Aorta (tissue), 5 donors: Measurements from ENCODE around the gene MRPL21. TPM values are rescaled to one million over a fixed set of nuclear protein-coding genes. Genes with fewer than 3 reads are reported as not detected.
A peak's percentile ranks its signal among the peaks of the same experiment; 100 is the strongest.

Experiments
- ATAC-seq: fragments of 200-7000 bp; cut with Tn5 transposase; one replicate; pipeline ENCODE4 v1.9.1; 2022; ENCODE audit warnings: moderate library complexity; ENCODE audit not compliant: low FRiP score
- DNase-seq, 2 donors: peaks; one replicate each; pipeline ENCODE4 v3.0.0-alpha.2; 2020
- H3K27ac ChIP-seq, 2 donors: one replicate each; pipeline ENCODE4 v1.5.1; 2013; ENCODE audit warnings: low read length in 2 of 2, mild to moderate bottlenecking in 2 of 2, moderate library complexity in 2 of 2, control low read depth in 1 of 2, inconsistent platforms in 1 of 2, low read depth in 1 of 2
- H3K27me3 ChIP-seq, 2 donors: one replicate each; pipeline ENCODE4 v1.6.1; 2013; ENCODE audit warnings: control low read depth in 1 of 2, low read length in 1 of 2, mild to moderate bottlenecking in 1 of 2, moderate library complexity in 1 of 2; ENCODE audit not compliant: insufficient read depth in 2 of 2, control insufficient read depth in 1 of 2
- H3K36me3 ChIP-seq, 2 donors: one replicate each; pipeline ENCODE4 v1.6.1; 2013; ENCODE audit warnings: control low read depth in 1 of 2, low read length in 1 of 2, mild to moderate bottlenecking in 1 of 2; ENCODE audit not compliant: insufficient read depth in 2 of 2, control insufficient read depth in 1 of 2
- H3K4me1 ChIP-seq, 2 donors: one replicate each; pipeline ENCODE4 v1.6.1; 2013; ENCODE audit warnings: low read length in 2 of 2, control low read depth in 1 of 2, mild to moderate bottlenecking in 1 of 2, moderate library complexity in 1 of 2; ENCODE audit not compliant: insufficient read depth in 2 of 2, control insufficient read depth in 1 of 2
- H3K4me3 ChIP-seq, 2 donors: one replicate each; pipeline ENCODE4 v1.5.1; 2013; ENCODE audit warnings: low read length in 2 of 2, control low read depth in 1 of 2, mild to moderate bottlenecking in 1 of 2
- H3K9me3 ChIP-seq: one replicate; pipeline ENCODE4 v1.6.1; 2013; ENCODE audit warnings: mild to moderate bottlenecking, low read length; ENCODE audit not compliant: control insufficient read depth
- WGBS, 2 donors: extraction: QIAGEN DNeasy Blood & Tissue Kit; methylation state at CpG; one replicate each; pipeline ENCODE4 v1.1.7; 2013; 5-methylcytosine and 5-hydroxymethylcytosine counted together
- intact Hi-C, 2 donors: fragments of 100-400 bp; cut with DNase I; formaldehyde crosslinking; loops; one replicate each; pipeline versions ENCODE4 v1.14.2 to v1.15.0; 2022
- polyA plus RNA-seq, 2 donors: library from polyadenylated mRNA; stranded (reverse); fragments of 200-250 nt; gene quantifications; one replicate each; pipeline ENCODE4 v1.2.3, GENCODE V29; 2013
- total RNA-seq, 2 donors: library from RNA; stranded (reverse); fragmentation: NEBNext Ultra II Directional; extraction: Animal tissue kit (Norgen Biotek cat#: 25700); gene quantifications; one replicate each; pipeline ENCODE4 v1.2.1, GENCODE V29; 2021
- donor health status: healthy with polysubstance abuse.
- donor health status: Bipolar disorder and iron deficiency.
- donor health status: DM: no; HTN: no; CAD: no.
- donor health status: DM: no; HTN: no; CAD: no.
- donor health status: DM: yes; HTN: yes; CAD: no.

MRPL21 gene
- total and polyA plus RNA-seq, 4 donors: 31.7 to 69.7 (median 44.3) TPM

DNA sequence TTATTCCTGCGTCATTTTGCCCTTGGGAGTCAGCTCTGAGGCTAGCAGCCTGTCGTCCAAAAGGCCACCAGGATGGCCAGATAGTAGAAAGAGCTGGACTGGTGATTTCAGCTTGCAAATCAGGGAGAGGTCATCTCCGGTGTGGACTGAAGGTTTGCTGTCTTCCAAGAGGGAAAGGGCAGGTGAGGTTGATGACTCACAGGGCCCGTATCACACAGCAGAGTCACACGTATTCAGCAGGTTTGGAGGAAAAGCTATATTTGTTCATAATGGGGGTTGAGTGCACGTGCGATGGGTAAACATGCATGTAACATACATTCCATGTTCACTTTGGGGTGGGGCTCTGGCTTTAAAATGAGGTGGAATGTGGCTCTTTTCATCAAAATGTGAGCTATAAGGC, 25.6 kb downstream of the MRPL21 start:
- ATAC-seq (no peak), DNase-seq (no peak)
- Histone ChIP-seq H3K27me3 (no peaks in the 10 kb centered on the region), H3K36me3 (no peaks in the 10 kb centered on the region), H3K27ac (no peak overlapping the region), H3K4me1 (peaks cover 0 to 8% of the 10 kb centered on the region in 2 donors), H3K9me3 (no peaks in the 10 kb centered on the region), H3K4me3 (no peak overlapping the region)
- intact Hi-C loops: no loop called here
- WGBS, 2 donors: 86 to 90% methylated on average over 7 of the region's 7 CpGs

DNA sequence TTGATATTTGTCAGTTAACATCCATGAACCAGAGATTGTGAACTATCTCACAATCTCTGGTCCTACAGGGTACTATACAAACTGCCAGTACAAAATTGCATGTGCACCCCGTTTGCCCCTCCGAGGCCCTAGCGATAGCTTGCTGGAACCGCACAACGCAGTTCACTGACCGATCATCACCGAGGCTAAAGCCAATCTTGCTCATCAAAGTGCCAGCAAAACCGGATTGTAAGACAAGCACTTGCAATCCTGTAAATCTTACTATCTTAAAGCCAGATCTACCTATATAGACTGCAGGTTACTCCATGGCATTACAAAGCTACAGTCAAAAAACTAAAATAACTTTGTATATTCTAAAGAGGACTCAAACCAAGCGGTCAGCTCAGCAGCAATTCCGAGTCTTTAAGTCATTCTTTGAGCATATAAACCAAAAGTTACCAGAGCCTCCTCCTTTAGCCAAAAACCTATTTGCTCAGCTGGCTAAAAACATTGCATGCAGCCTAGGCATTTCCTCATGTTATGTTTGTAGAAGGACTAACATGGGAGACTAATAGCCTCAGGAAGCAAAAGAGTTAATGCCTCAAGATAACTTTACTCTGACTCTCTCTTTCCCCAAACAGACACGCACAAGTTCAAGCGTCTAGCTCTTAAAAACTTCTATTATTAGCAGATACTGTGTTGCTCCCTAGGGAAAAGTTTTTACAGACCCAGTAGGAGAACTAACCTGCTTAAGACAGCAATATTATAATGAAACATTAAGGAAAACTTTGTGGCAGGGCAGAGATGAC, 31.2 kb downstream of the MRPL21 start:
- peaks cover 3 to 18% of the 10 kb centered on the region in 2 donors for H3K4me1 ChIP-seq
- no peaks in the 10 kb centered on the region for H3K27me3 ChIP-seq
- DNase-seq (no peak), ATAC-seq (no peak)
- intact Hi-C loops: no loop called here
- H3K4me3 ChIP-seq: no peak overlapping the region
- H3K9me3 ChIP-seq: no peaks in the 10 kb centered on the region
- WGBS, 2 donors: 2 to 9% methylated on average over 12 of the region's 12 CpGs
- H3K27ac ChIP-seq: peak overlapping the region; percentile 47 to 50
- no peaks in the 10 kb centered on the region for H3K36me3 ChIP-seq

- DNase-seq (no peak), ATAC-seq (peak; percentile 39)
- Histone ChIP-seq H3K27ac (peak overlapping the region in 1 of 2 donors; percentile 69), H3K9me3 (no peaks in the 10 kb centered on the region), H3K4me1 (peaks cover 3 to 18% of the 10 kb centered on the region in 2 donors), H3K4me3 (peak overlapping the region in 1 of 2 donors; percentile 30), H3K27me3 (no peaks in the 10 kb centered on the region), H3K36me3 (no peaks in the 10 kb centered on the region)
- intact Hi-C loops: no loop called here
- WGBS, 2 donors: 10 to 14% methylated on average over 9 of the region's 9 CpGs
Measured at GRCh38 chr11:68870470-68870869, 33.2 kb downstream of the MRPL21 start.

DNA sequence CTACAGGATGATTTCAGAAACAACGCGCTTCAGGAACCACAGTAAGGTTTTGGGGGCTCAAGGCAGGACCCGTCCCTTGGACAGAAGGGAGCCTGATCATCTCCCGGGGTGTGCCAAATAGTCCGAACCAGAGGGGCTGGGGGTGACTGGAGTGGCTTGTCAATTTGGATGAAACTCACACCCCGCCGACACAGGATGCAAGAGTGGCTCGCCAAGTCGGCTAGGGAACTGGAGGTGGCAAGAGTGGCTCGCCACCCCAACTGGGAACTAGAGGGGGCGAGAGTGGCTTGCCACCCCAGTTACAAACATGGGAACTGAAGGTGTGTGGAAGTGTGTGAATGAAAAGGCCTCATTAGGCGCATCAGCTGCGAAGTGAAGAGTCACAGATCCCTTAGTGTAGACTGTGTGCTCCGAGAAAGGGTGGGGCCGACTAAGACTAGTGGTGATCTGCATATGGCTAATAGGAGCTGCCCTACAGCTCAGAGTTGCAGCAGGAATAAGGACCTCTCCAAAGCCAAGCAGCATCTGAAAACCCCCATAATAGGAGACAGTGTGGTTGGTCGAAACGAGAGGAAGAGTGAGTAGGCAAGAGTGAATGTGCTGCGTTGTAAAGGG, 35.3 kb downstream of the MRPL21 start:
- DNase-seq: no peak
- no peaks in the 10 kb centered on the region for H3K36me3 ChIP-seq
- H3K4me1 ChIP-seq: peaks cover 3 to 12% of the 10 kb centered on the region in 2 donors
- H3K27ac ChIP-seq: no peak overlapping the region
- intact Hi-C loops: no loop called here
- no peaks in the 10 kb centered on the region for H3K9me3 ChIP-seq
- no peaks in the 10 kb centered on the region for H3K27me3 ChIP-seq
- ATAC-seq: no peak
- WGBS, 2 donors: 87 to 88% methylated on average over 18 of the region's 18 CpGs
- no peak overlapping the region for H3K4me3 ChIP-seq

GRCh38 chr11:68867066-68867465, 36.6 kb downstream of the MRPL21 start:
- no peak overlapping the region for H3K4me3 ChIP-seq
- intact Hi-C loops: no loop called here
- no peak overlapping the region for H3K27ac ChIP-seq
- ATAC-seq (no peak), DNase-seq (no peak)
- H3K36me3 ChIP-seq: no peaks in the 10 kb centered on the region
- H3K9me3 ChIP-seq: no peaks in the 10 kb centered on the region
- H3K27me3 ChIP-seq: no peaks in the 10 kb centered on the region
- WGBS, 2 donors: 15 to 19% methylated on average over 6 of the region's 6 CpGs
- peaks cover 3 to 8% of the 10 kb centered on the region in 2 donors for H3K4me1 ChIP-seq

GRCh38 chr11:68865241-68865640, 38.4 kb downstream of the MRPL21 start:
- Histone ChIP-seq H3K36me3 (no peaks in the 10 kb centered on the region), H3K27ac (no peak overlapping the region), H3K9me3 (no peaks in the 10 kb centered on the region), H3K4me1 (peaks cover 0 to 3% of the 10 kb centered on the region in 2 donors), H3K4me3 (no peak overlapping the region), H3K27me3 (no peaks in the 10 kb centered on the region)
- ATAC-seq: no peak
- 95 to 96% methylated on average over 9 to 11 of the region's 11 CpGs for WGBS, 2 donors
- intact Hi-C loops: no loop called here
- DNase-seq: no peak

DNA sequence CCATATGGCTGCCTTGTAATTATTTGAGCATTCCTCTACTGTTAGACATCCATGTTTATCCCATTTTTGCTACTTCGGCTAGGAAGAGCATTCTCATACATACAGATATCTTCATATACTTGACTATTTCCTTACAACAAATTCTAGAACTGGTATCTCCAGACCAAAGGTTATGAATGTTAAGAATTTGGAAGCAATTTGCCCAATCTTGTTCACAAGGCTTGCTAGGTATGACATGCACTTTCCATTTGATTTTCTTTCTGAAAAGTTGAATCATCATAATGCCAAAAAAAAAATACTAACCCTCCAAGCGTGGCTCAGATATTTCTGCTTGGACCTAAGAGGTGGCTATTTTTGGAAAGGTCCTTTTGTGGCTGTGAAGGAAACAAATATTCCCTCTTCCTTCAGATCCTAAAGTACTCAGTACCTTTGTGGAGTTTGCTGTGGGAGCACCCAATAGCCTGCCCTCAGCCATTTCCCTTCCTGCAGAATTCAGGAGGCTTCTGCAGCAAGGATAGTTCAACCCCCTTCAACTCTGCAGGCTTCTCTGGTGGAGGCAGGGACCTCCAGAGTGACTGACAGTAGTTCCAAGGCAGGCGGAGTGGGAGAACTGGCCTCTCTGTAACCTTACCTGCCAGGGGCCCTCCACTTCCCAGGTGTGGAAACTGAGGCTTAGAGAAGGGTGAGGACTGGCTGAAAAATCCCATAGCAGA, 39.9 kb downstream of the MRPL21 start:
- Histone ChIP-seq H3K27me3 (no peaks in the 10 kb centered on the region), H3K27ac (peak overlapping the region in 1 of 2 donors; percentile 52), H3K9me3 (no peaks in the 10 kb centered on the region), H3K36me3 (no peaks in the 10 kb centered on the region), H3K4me1 (no peaks in the 10 kb centered on the region), H3K4me3 (no peak overlapping the region)
- intact Hi-C loops: no loop called here
- DNase-seq (no peak), ATAC-seq (no peak)
- WGBS, 2 donors: 66 to 67% methylated on average over 3 of the region's 3 CpGs

- no peaks in the 10 kb centered on the region for H3K36me3 ChIP-seq
- DNase-seq: no peak
- ATAC-seq: no peak
Measured at GRCh38 chr11:68862421-68862820, 41.2 kb downstream of the MRPL21 start.

More at GRCh38 chr11:68862421-68862820, 41.2 kb downstream of the MRPL21 start:
- H3K27me3 ChIP-seq: no peaks in the 10 kb centered on the region
- no peak overlapping the region for H3K4me3 ChIP-seq
- intact Hi-C loops: no loop called here
- WGBS, 2 donors: 83% methylated on average over 6 of the region's 6 CpGs
- no peaks in the 10 kb centered on the region for H3K9me3 ChIP-seq
- no peak overlapping the region for H3K27ac ChIP-seq
- H3K4me1 ChIP-seq: no peaks in the 10 kb centered on the region
